H1 (cell line): ENCODE data around the gene NCSTN. TPM values are rescaled to one million over a fixed set of nuclear protein-coding genes. Genes with fewer than 3 reads are reported as not detected.

Source experiments
- CTCF ChIA-PET: fragments of 300-600 bp; sonication (Branson Sonifier 250); formaldehyde crosslinking; loops from one replicate; lab custom pipeline; 2021; ENCODE audit not compliant: partially characterized antibody; lab: Charles Lee
- POLR2A ChIA-PET: fragments of 300-600 bp; sonication (Branson Sonifier 250); formaldehyde crosslinking; loops from one replicate; lab custom pipeline; 2021; ENCODE audit warnings: inconsistent platforms; ENCODE audit not compliant: partially characterized antibody; lab: Charles Lee
- DNase-seq, 2 experiments: peaks; one replicate each; pipeline versions ENCODE4 v3.0.0 to v3.0.0-alpha.2; 2010 to 2022; ENCODE audit warnings: low spot score in 2 of 2, low read depth in 1 of 2, mixed read lengths in 1 of 2
- FAIRE-seq: peaks from 2 replicates; lab custom pipeline; 2011; peaks lifted over from hg19 to GRCh38; lab: Jason Lieb, UNC
- H2AFZ ChIP-seq: 2 replicates; pipeline ENCODE4 v1.8.1; 2012; ENCODE audit warnings: low read length, inconsistent platforms
- H2AK5ac ChIP-seq: 2 replicates; pipeline ENCODE4 v1.6.1; 2013; ENCODE audit warnings: low read depth, low read length
- H2BK120ac ChIP-seq: replicated peaks from 2 replicates; pipeline ENCODE3; 2013; ENCODE audit warnings: low read depth, low read length, inconsistent platforms
- H2BK12ac ChIP-seq: 2 replicates; pipeline ENCODE4 v1.6.1; 2013; ENCODE audit warnings: low read depth, low read length
- H2BK15ac ChIP-seq: 2 replicates; pipeline ENCODE4 v1.6.1; 2013; ENCODE audit warnings: low read length
- H2BK20ac ChIP-seq: 2 replicates; pipeline ENCODE4 v1.6.1; 2013; ENCODE audit warnings: low read length
- H2BK5ac ChIP-seq: 2 replicates; pipeline ENCODE4 v1.6.1; 2013; ENCODE audit warnings: low read depth, low read length
- H3K14ac ChIP-seq: 2 replicates; pipeline ENCODE4 v1.6.1; 2013; ENCODE audit warnings: inconsistent platforms; ENCODE audit not compliant: insufficient read length
- H3K18ac ChIP-seq: 2 replicates; pipeline ENCODE4 v1.6.1; 2013; ENCODE audit warnings: low read length; ENCODE audit errors: extremely low read depth
- H3K23ac ChIP-seq: 2 replicates; pipeline ENCODE4 v1.6.1; 2013; ENCODE audit warnings: inconsistent platforms; ENCODE audit not compliant: insufficient read length
- H3K23me2 ChIP-seq: 2 replicates; pipeline ENCODE4 v1.6.1; 2013; ENCODE audit warnings: low read depth, low read length
- H3K27ac ChIP-seq: 2 replicates; pipeline ENCODE4 v1.6.1; 2011; ENCODE audit warnings: low read depth, low read length, inconsistent platforms
- H3K27me3 ChIP-seq, 4 experiments: replicated peaks in 1 of 4; 1 replicate in 1 of 4; 2 replicates in 3 of 4; pipeline versions ENCODE4 v1.6.1 to v1.8.1; 2011 to 2013; ENCODE audit warnings: low read length in 3 of 4, mild to moderate bottlenecking in 3 of 4, inconsistent platforms in 2 of 4, mixed read lengths in 2 of 4, moderate library complexity in 1 of 4; ENCODE audit not compliant: control insufficient read depth in 3 of 4, insufficient read depth in 3 of 4; ENCODE audit errors: extremely low read depth in 1 of 4
- H3K36me3 ChIP-seq, 4 experiments: 2 replicates each; pipeline versions ENCODE4 v1.6.1 to v1.8.1; 2011 to 2013; ENCODE audit warnings: mild to moderate bottlenecking in 4 of 4, low read length in 3 of 4, moderate library complexity in 2 of 4, control low read depth in 1 of 4, inconsistent platforms in 1 of 4; ENCODE audit not compliant: insufficient read depth in 4 of 4, control insufficient read depth in 2 of 4
- H3K4ac ChIP-seq: replicated peaks from 2 replicates; pipeline ENCODE3; 2013; ENCODE audit warnings: low read length, low read depth, mixed read lengths, inconsistent platforms; ENCODE audit not compliant: insufficient read length
- H3K4me1 ChIP-seq, 4 experiments: replicated peaks in 1 of 4; 1 replicate in 1 of 4; 2 replicates in 3 of 4; pipeline versions ENCODE4 v1.6.1 to v1.8.1; 2011 to 2013; ENCODE audit warnings: low read length in 3 of 4, inconsistent platforms in 2 of 4, mixed read lengths in 1 of 4; ENCODE audit not compliant: insufficient read depth in 4 of 4, control insufficient read depth in 3 of 4
- H3K4me2 ChIP-seq, 2 experiments: 2 replicates each; pipeline versions ENCODE4 v1.6.1 to v1.8.1; 2011 to 2013; ENCODE audit warnings: low read depth in 2 of 2, low read length in 2 of 2, control low read depth in 1 of 2, inconsistent platforms in 1 of 2, mild to moderate bottlenecking in 1 of 2; ENCODE audit not compliant: insufficient read depth in 1 of 2
- H3K4me3 ChIP-seq, 4 experiments: fragments of 200-600, 300-600 bp in 1 of 4; sonication (generic), shearing (Covaris generic), sonication (Bioruptor Twin) in 1 of 4; 2 replicates each; pipeline versions ENCODE4 v1.5.1 to v1.8.1; 2011 to 2016; ENCODE audit warnings: low read length in 4 of 4, low read depth in 3 of 4, control low read depth in 2 of 4, inconsistent platforms in 2 of 4, mild to moderate bottlenecking in 2 of 4, mixed read lengths in 1 of 4, moderate library complexity in 1 of 4; ENCODE audit not compliant: insufficient read depth in 2 of 4; ENCODE audit errors: extremely low read depth in 1 of 4
- H3K56ac ChIP-seq: replicated peaks from 2 replicates; pipeline ENCODE3; 2013; ENCODE audit warnings: low read depth, mild to moderate bottlenecking, mixed read lengths, low read length, inconsistent platforms; ENCODE audit not compliant: insufficient read length
- H3K79me1 ChIP-seq: 2 replicates; pipeline ENCODE4 v1.6.1; 2013; ENCODE audit warnings: low read depth, low read length, control low read depth
- H3K79me2 ChIP-seq, 2 experiments: 2 replicates each; pipeline versions ENCODE4 v1.6.1 to v1.8.1; 2012 to 2013; ENCODE audit warnings: low read length in 2 of 2, mild to moderate bottlenecking in 2 of 2, inconsistent platforms in 1 of 2; ENCODE audit not compliant: insufficient read depth in 2 of 2, control insufficient read depth in 1 of 2
- H3K9ac ChIP-seq, 4 experiments: replicated peaks in 1 of 4; 1 replicate in 1 of 4; 2 replicates in 3 of 4; pipeline versions ENCODE4 v1.6.1 to v1.8.1; 2011 to 2013; ENCODE audit warnings: low read depth in 3 of 4, low read length in 3 of 4, control low read depth in 2 of 4, mild to moderate bottlenecking in 2 of 4, moderate library complexity in 2 of 4, inconsistent platforms in 1 of 4; ENCODE audit errors: extremely low read depth in 1 of 4
- H3K9me3 ChIP-seq, 2 experiments: 2 replicates each; pipeline versions ENCODE4 v1.6.1 to v1.8.1; 2012 to 2013; ENCODE audit warnings: mild to moderate bottlenecking in 2 of 2, moderate library complexity in 2 of 2, control low read depth in 1 of 2, inconsistent platforms in 1 of 2, low read depth in 1 of 2, low read length in 1 of 2, mixed read lengths in 1 of 2; ENCODE audit not compliant: insufficient read depth in 2 of 2
- H4K20me1 ChIP-seq, 2 experiments: replicated peaks in 1 of 2; 2 replicates each; pipeline versions ENCODE3 to v1.8.1; 2011 to 2013; ENCODE audit warnings: inconsistent platforms in 2 of 2, low read length in 2 of 2, mild to moderate bottlenecking in 1 of 2; ENCODE audit not compliant: insufficient read depth in 2 of 2, control insufficient read depth in 1 of 2
- H4K5ac ChIP-seq: 2 replicates; pipeline ENCODE4 v1.6.1; 2013; ENCODE audit warnings: low read length, low read depth, mixed read lengths, inconsistent platforms; ENCODE audit not compliant: insufficient read length
- H4K8ac ChIP-seq: 2 replicates; pipeline ENCODE4 v1.8.0; 2013; ENCODE audit warnings: mild to moderate bottlenecking, moderate library complexity, low read length, inconsistent platforms; ENCODE audit not compliant: insufficient read depth; ENCODE audit errors: extremely low read depth
- H4K91ac ChIP-seq: replicated peaks from 2 replicates; pipeline ENCODE3; 2013; ENCODE audit warnings: low read length, mixed read lengths, inconsistent platforms; ENCODE audit not compliant: insufficient read length
- GTF2F1 ChIP-seq: IDR thresholded peaks from 2 replicates; pipeline ENCODE4 v1.6.1; 2012; ENCODE audit warnings: low read depth, low read length, improper control_type of control experiment, borderline replicate concordance
- NANOG ChIP-seq: IDR thresholded peaks from 2 replicates; pipeline ENCODE4 v1.6.1; 2011; ENCODE audit warnings: low read length, low read depth, mild to moderate bottlenecking, inconsistent platforms; ENCODE audit not compliant: insufficient read depth, poor library complexity, severe bottlenecking
- SRF ChIP-seq: IDR thresholded peaks from 2 replicates; pipeline ENCODE4 v1.6.1; 2011; ENCODE audit warnings: mild to moderate bottlenecking, low read depth, low read length, moderate library complexity
- WGBS, 2 experiments: shearing (Covaris generic) in 1 of 2; methylation state at CpG; one replicate each; pipeline versions ENCODE4 v1.1.6 to v1.1.7; 2013 to 2015; ENCODE audit warnings: low lambda C conversion rate in 2 of 2, mixed read lengths in 2 of 2, inconsistent platforms in 1 of 2, low coverage in 1 of 2, missing lambda C conversion rate in 1 of 2; ENCODE audit not compliant: insufficient replicate concordance in 2 of 2, insufficient coverage in 1 of 2, insufficient read length in 1 of 2; ENCODE audit errors: extremely low coverage in 1 of 2, missing lambda C conversion rate in 1 of 2; 5-methylcytosine and 5-hydroxymethylcytosine counted together
- polyA plus RNA-seq, 7 experiments: library from polyadenylated mRNA; depleted of rRNA in 3 of 7; stranded (reverse) in 5 of 7; unstranded in 2 of 7; fragments of >200 nt in 5 of 7; fragments of 200-250 nt in 2 of 7; gene quantifications; 1 replicate in 5 of 7; 2 replicates in 1 of 7; 4 replicates in 1 of 7; pipeline versions ENCODE4 v1.2.1 to v1.2.3, GENCODE V29; 2011 to 2013; ENCODE audit warnings: missing spikeins in 2 of 7, mixed read lengths in 2 of 7
- total RNA-seq: library from RNA; stranded (reverse); fragmentation: NEBNext Ultra II Directional; extraction: Animal tissue kit (Norgen Biotek cat#: 25700); gene quantifications from 2 replicates; pipeline ENCODE4 v1.2.1, GENCODE V29; 2021

The NCSTN gene
- total and polyA plus RNA-seq, 2 of the 8 experiments (the other 6 are each of a cell fraction or from before 2014, with no cell fraction given), result 64.7 to 125 TPM

DNA sequence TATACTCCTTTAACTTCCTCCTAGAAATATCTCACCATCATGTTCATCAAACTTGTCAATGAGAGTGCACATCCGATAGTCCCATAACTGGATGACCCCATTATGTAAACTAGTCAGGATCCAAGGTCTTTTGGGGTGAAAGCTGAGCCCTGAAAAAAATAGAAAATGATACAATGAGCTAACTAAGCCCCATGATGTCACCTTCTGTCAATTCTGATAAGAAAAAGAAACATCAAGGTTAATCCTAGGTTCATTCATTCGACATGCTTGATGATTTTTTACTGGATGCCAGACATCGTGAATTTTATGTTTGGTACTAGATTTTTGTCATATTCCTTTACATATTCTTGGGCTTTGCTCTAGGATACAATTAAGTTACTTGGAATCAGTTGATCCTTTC, 3.0 kb upstream of the NCSTN start:
- Histone ChIP-seq H4K8ac (no peak overlapping the region), H3K56ac (no peak overlapping the region), H3K9me3 (no peaks in the 10 kb centered on the region), H3K79me2 (peaks cover 18 to 58% of the 10 kb centered on the region in 2 experiments), H3K23me2 (no peaks in the 10 kb centered on the region; the same call in 1 of the 2 replicates), H4K5ac (no peak overlapping the region), H2BK15ac (no peak overlapping the region), H3K4me2 (no peak overlapping the region; a peak in 1 of 4 replicates), H2BK20ac (no peak overlapping the region), H4K91ac (no peak overlapping the region), H3K9ac (no peak overlapping the region), H3K27me3 (no peaks in the 10 kb centered on the region), H2AK5ac (no peak overlapping the region), H2AFZ (no peak overlapping the region), H2BK12ac (no peak overlapping the region), H3K36me3 (peaks cover 11 to 29% (median 16%) of the 10 kb centered on the region in 4 experiments), H3K23ac (no peak overlapping the region), H3K4me1 (no peaks in the 10 kb centered on the region; a peak in 1 of 7 replicates), H3K27ac (no peak overlapping the region), H3K4ac (no peak overlapping the region), H2BK5ac (no peak overlapping the region), H3K4me3 (no peak overlapping the region), H3K14ac (no peak overlapping the region), H2BK120ac (no peak overlapping the region), H3K18ac (no peak overlapping the region), H4K20me1 (peaks cover 0 to 4% of the 10 kb centered on the region in 2 experiments), H3K79me1 (no peaks in the 10 kb centered on the region; the same call in 1 of the 2 replicates)
- ChIA-PET POLR2A (interaction anchor here (1.1 to 1.2 kb wide), 2 partner anchors 8 to 56 kb away, joined by 3 read pairs; partner anchors contain the start of gene PEX19), CTCF (interaction anchor here (0.8 to 2.9 kb wide), 6 partner anchors 10 to 92 kb away, joined by 3 to 13 read pairs (median 5); no protein-coding TSS in a partner anchor)
- DNase-seq (no peak), FAIRE-seq (no peak)
- WGBS, 2 experiments, result 94% methylated on average over 3 of the region's 3 CpGs; no CpG with 5 or more reads in 1 of the 2 experiments
- TF ChIP-seq SRF (no peak), GTF2F1 (no peak), NANOG (no peak)
